Aortic smooth muscle cell (primary cell): ENCODE results near the gene FHL5. TPM values are rescaled to one million over a fixed set of nuclear protein-coding genes. Genes with fewer than 3 reads are reported as not detected.

Experiments
- total RNA-seq: library from RNA; depleted of rRNA; stranded (reverse); fragments of >200 nt; gene quantifications from 2 replicates; pipeline ENCODE4 v1.2.3, GENCODE V29; 2014

Gene FHL5
- total RNA-seq: not detected in 2 replicates

GRCh38 chr6:96562886-96563285 is at the start of gene FHL5:
FHL5 (plus strand) TSS chr6:96563128; CDS start chr6:96603614, 40,486 bp downstream.

GRCh38 chr6:96521644-96522464 is 41.1 kb upstream of the FHL5 start, which contains the start of gene UFL1:
UFL1 (plus strand) TSS chr6:96521806; CDS start chr6:96521874, 68 bp downstream.

Other genes with a start within 250 kb of the FHL5 start
- 31.2 and 33.1 TPM in 2 replicates for gene UFL1, start 41.3 kb upstream of the FHL5 start, total RNA-seq